H9 (cell line): ENCODE data around the gene IQCK. TPM values are rescaled to one million over a fixed set of nuclear protein-coding genes. Genes with fewer than 3 reads are reported as not detected.
"Not testable (repeated sequence)": the region's sequence is repeated elsewhere in the genome, so short reads cannot be mapped to it uniquely, and the experiment has no call there.

Source experiments
- DNase-seq: peaks from one replicate; pipeline ENCODE4 v3.0.0-alpha.2; 2017
- H2AFZ ChIP-seq: one replicate; pipeline ENCODE4 v1.6.1; 2013; ENCODE audit warnings: mild to moderate bottlenecking, low read length, control low read depth, moderate library complexity
- H2AK5ac ChIP-seq: 2 replicates; pipeline ENCODE4 v1.6.1; 2013; ENCODE audit warnings: low read length, control low read depth, mixed read lengths; ENCODE audit not compliant: insufficient read length
- H2BK120ac ChIP-seq: one replicate; pipeline ENCODE4 v1.6.1; 2013; ENCODE audit warnings: low read depth, mild to moderate bottlenecking, low read length, control low read depth, inconsistent platforms; ENCODE audit not compliant: poor library complexity, severe bottlenecking
- H2BK12ac ChIP-seq: 2 replicates; pipeline ENCODE4 v1.6.1; 2013; ENCODE audit warnings: low read length, control low read depth, mixed read lengths, low read depth; ENCODE audit not compliant: insufficient read length
- H2BK15ac ChIP-seq: 2 replicates; pipeline ENCODE4 v1.6.1; 2013; ENCODE audit warnings: low read depth, low read length, control low read depth
- H2BK20ac ChIP-seq: one replicate; pipeline ENCODE4 v1.6.1; 2013; ENCODE audit warnings: low read depth, mild to moderate bottlenecking, low read length, control low read depth, inconsistent platforms; ENCODE audit not compliant: poor library complexity, severe bottlenecking
- H2BK5ac ChIP-seq: 2 replicates; pipeline ENCODE4 v1.6.1; 2013; ENCODE audit warnings: low read length, control low read depth, mixed read lengths; ENCODE audit not compliant: insufficient read length
- H3K14ac ChIP-seq: 2 replicates; pipeline ENCODE4 v1.6.1; 2013; ENCODE audit warnings: low read length, control low read depth; ENCODE audit not compliant: insufficient read depth
- H3K18ac ChIP-seq: 2 replicates; pipeline ENCODE4 v1.6.1; 2013; ENCODE audit warnings: low read depth, mild to moderate bottlenecking, mixed read lengths, low read length, control low read depth; ENCODE audit not compliant: insufficient read length
- H3K23ac ChIP-seq: 2 replicates; pipeline ENCODE4 v1.6.1; 2013; ENCODE audit warnings: low read length, control low read depth, mixed read lengths, low read depth; ENCODE audit not compliant: insufficient read length
- H3K23me2 ChIP-seq: 2 replicates; pipeline ENCODE4 v1.6.1; 2013; ENCODE audit warnings: low read depth, mild to moderate bottlenecking, mixed read lengths, low read length, control low read depth; ENCODE audit not compliant: insufficient read length, poor library complexity, severe bottlenecking
- H3K27ac ChIP-seq: 2 replicates; pipeline ENCODE4 v1.5.1; 2013; ENCODE audit warnings: low read length, control low read depth, mixed read lengths, low read depth; ENCODE audit not compliant: insufficient read length
- H3K27me3 ChIP-seq: 2 replicates; pipeline ENCODE4 v1.6.1; 2013; ENCODE audit warnings: low read length, control low read depth, inconsistent platforms; ENCODE audit not compliant: insufficient read depth
- H3K4ac ChIP-seq: 2 replicates; pipeline ENCODE4 v1.6.1; 2013; ENCODE audit warnings: low read depth, mild to moderate bottlenecking, control low read depth, inconsistent platforms, low read length, moderate library complexity
- H3K4me1 ChIP-seq: 2 replicates; pipeline ENCODE4 v1.6.1; 2013; ENCODE audit warnings: low read length, control low read depth, inconsistent platforms; ENCODE audit not compliant: insufficient read depth
- H3K4me2 ChIP-seq: 2 replicates; pipeline ENCODE4 v1.6.1; 2013; ENCODE audit warnings: low read length, control low read depth, mixed read lengths; ENCODE audit not compliant: insufficient read length, insufficient read depth
- H3K56ac ChIP-seq: 2 replicates; pipeline ENCODE4 v1.6.1; 2013; ENCODE audit warnings: low read depth, mild to moderate bottlenecking, mixed read lengths, low read length, control low read depth; ENCODE audit not compliant: insufficient read length
- H3K79me1 ChIP-seq: 2 replicates; pipeline ENCODE4 v1.6.1; 2013; ENCODE audit warnings: low read depth, mild to moderate bottlenecking, moderate library complexity, low read length, control low read depth, inconsistent platforms; ENCODE audit not compliant: insufficient read depth, poor library complexity, severe bottlenecking
- H3K79me2 ChIP-seq: 2 replicates; pipeline ENCODE4 v1.6.1; 2013; ENCODE audit warnings: low read length, control low read depth, inconsistent platforms; ENCODE audit not compliant: insufficient read depth
- H3K9ac ChIP-seq: 2 replicates; pipeline ENCODE4 v1.6.1; 2013; ENCODE audit warnings: low read length, control low read depth, mixed read lengths; ENCODE audit not compliant: insufficient read length; ENCODE audit errors: extremely low read depth
- H3K9me3 ChIP-seq: one replicate; pipeline ENCODE4 v1.6.1; 2013; ENCODE audit warnings: low read depth, low read length, inconsistent platforms; ENCODE audit not compliant: control insufficient read depth
- H3T11ph ChIP-seq: one replicate; pipeline ENCODE4 v1.6.1; 2013; ENCODE audit warnings: mild to moderate bottlenecking, low read length, control low read depth, inconsistent platforms
- H4K20me1 ChIP-seq: one replicate; pipeline ENCODE4 v1.6.1; 2013; ENCODE audit not compliant: control insufficient read depth, insufficient read length, insufficient read depth
- H4K5ac ChIP-seq: 2 replicates; pipeline ENCODE4 v1.6.1; 2013; ENCODE audit warnings: low read depth, mild to moderate bottlenecking, mixed read lengths, low read length, control low read depth; ENCODE audit not compliant: insufficient read length
- H4K8ac ChIP-seq: replicated peaks from 2 replicates; pipeline ENCODE4 v1.6.1; 2013; ENCODE audit warnings: low read length, control low read depth, mixed read lengths, low read depth; ENCODE audit not compliant: insufficient read length
- H4K91ac ChIP-seq: 2 replicates; pipeline ENCODE4 v1.6.1; 2013; ENCODE audit warnings: low read depth, mild to moderate bottlenecking, moderate library complexity, mixed read lengths, low read length, control low read depth; ENCODE audit not compliant: insufficient read length
- H3K27ac Mint-ChIP-seq, 3 experiments: 2 replicates in 2 of 3; 3 replicates in 1 of 3; pipeline ENCODE4 v1.8.0; 2020 to 2021; ENCODE audit warnings: mixed read lengths in 3 of 3, mild to moderate bottlenecking in 1 of 3, moderate library complexity in 1 of 3
- H3K27me3 Mint-ChIP-seq: 2 replicates; pipeline ENCODE4 v1.8.0; 2021; ENCODE audit warnings: low read depth, mild to moderate bottlenecking, moderate library complexity, mixed read lengths
- H3K36me3 Mint-ChIP-seq, 3 experiments: 2 replicates in 2 of 3; 3 replicates in 1 of 3; pipeline ENCODE4 v1.8.0; 2020 to 2021; ENCODE audit warnings: low read depth in 3 of 3, mixed read lengths in 3 of 3; ENCODE audit not compliant: insufficient read depth in 1 of 3
- H3K4me1 Mint-ChIP-seq, 2 experiments: 2 replicates each; pipeline ENCODE4 v1.8.0; 2020; ENCODE audit warnings: mixed read lengths in 2 of 2
- H3K4me3 Mint-ChIP-seq, 2 experiments: 2 replicates in 1 of 2; 3 replicates in 1 of 2; pipeline ENCODE4 v1.8.0; 2020 to 2021; ENCODE audit warnings: mild to moderate bottlenecking in 2 of 2, mixed read lengths in 2 of 2, moderate library complexity in 1 of 2
- H3K9me3 Mint-ChIP-seq, 2 experiments: 2 replicates in 1 of 2; 3 replicates in 1 of 2; pipeline ENCODE4 v1.8.0; 2020; ENCODE audit warnings: mild to moderate bottlenecking in 2 of 2, mixed read lengths in 2 of 2, moderate library complexity in 1 of 2
- WGBS: extraction: QIAGEN DNeasy Blood & Tissue Kit; methylation state at CpG from one replicate; pipeline ENCODE4 v1.1.7; 2013; ENCODE audit warnings: missing lambda C conversion rate, low lambda C conversion rate, mixed read lengths; ENCODE audit not compliant: insufficient read length; ENCODE audit errors: extremely low coverage; 5-methylcytosine and 5-hydroxymethylcytosine counted together
- total RNA-seq: library from RNA; stranded (reverse); gene quantifications from 2 replicates; pipeline ENCODE4 v1.2.1, GENCODE V29; 2021

The IQCK gene
- total RNA-seq, 1 experiment from 2014 or later: 9.0 TPM

GRCh38 chr16:19801824-19802223 is 83.8 kb downstream of the IQCK start:
- H3K56ac ChIP-seq, H2AFZ ChIP-seq, H2BK120ac ChIP-seq, H3K27me3 Mint-ChIP-seq, H3K79me1 ChIP-seq, H3K9ac ChIP-seq, H2BK20ac ChIP-seq, H3T11ph ChIP-seq, H3K4me1 ChIP-seq, DNase-seq, H3K18ac ChIP-seq, H2BK12ac ChIP-seq, H3K27me3 ChIP-seq, H3K23me2 ChIP-seq, H4K91ac ChIP-seq, H4K8ac ChIP-seq, H2BK15ac ChIP-seq, H3K4ac ChIP-seq, H3K4me2 ChIP-seq, H4K20me1 ChIP-seq, H3K27ac ChIP-seq, H4K5ac ChIP-seq, H3K14ac ChIP-seq, H3K79me2 ChIP-seq, H3K4me3 Mint-ChIP-seq, H3K23ac ChIP-seq, H2BK5ac ChIP-seq, H3K27ac Mint-ChIP-seq, H2AK5ac ChIP-seq: not testable (repeated sequence)
- Mint-ChIP-seq H3K36me3 (peaks cover 14 to 18% (median 16%) of the 10 kb centered on the region in 3 experiments), H3K4me1 (peaks cover 11 to 14% of the 10 kb centered on the region in 2 experiments), H3K9me3 (peaks cover 19 to 20% of the 10 kb centered on the region in 2 experiments)
- WGBS: no CpG with 5 or more reads among the region's 4 CpGs
- H3K9me3 ChIP-seq: peaks cover 12% of the 10 kb centered on the region
